ENCODE data around the gene NFE2L1. TPM values are rescaled to one million over a fixed set of nuclear protein-coding genes. Genes with fewer than 3 reads are reported as not detected.
A peak's percentile ranks its signal among the peaks of the same experiment; 100 is the strongest.

The NFE2L1 gene
- total and polyA plus RNA-seq, 4 donors: 87.4 to 148 (median 117) TPM

GRCh38 chr17:48045316-48046001 lies 2.7 kb upstream of the NFE2L1 start:
- 78% methylated on average over 6 of the region's 8 CpGs for WGBS (ENCODE audit: insufficient coverage)
- Histone ChIP-seq H3K27ac (ENCODE audit: low read depth, low read length) (no peak overlapping the region), H3K27me3 (ENCODE audit: control insufficient read depth, insufficient read depth, low read length) (no peaks in the 10 kb centered on the region), H3K9me3 (ENCODE audit: control insufficient read depth, insufficient read depth, low read length) (no peaks in the 10 kb centered on the region), H3K36me3 (ENCODE audit: control insufficient read depth, insufficient read depth, low read length) (no peaks in the 10 kb centered on the region), H3K4me3 (ENCODE audit: low read depth, low read length) (no peak overlapping the region), H3K4me1 (ENCODE audit: control insufficient read depth, insufficient read depth, low read length) (peaks cover 25% of the 10 kb centered on the region)
- no peak for DNase-seq (ENCODE audit: low read depth in 4 of 6, low spot score in 6 of 6)

DNA sequence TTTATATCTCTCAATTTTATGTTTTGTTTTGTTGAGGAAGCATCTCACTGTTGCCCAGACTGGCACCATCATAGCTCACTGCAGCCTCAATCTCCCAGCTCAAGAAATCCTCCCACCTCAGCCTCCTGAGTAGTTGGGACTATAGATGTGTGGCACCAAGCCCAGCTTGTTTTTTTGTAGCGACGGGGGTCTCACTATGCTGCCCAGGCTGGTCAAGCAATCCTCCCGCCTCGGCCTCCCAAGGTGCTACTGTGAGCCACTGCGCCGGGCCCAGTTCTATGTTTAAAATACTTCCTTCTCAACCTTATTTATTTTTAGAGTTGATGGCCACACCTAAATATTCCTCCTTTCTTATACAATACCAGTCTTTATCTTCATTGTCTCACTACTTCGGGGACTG lies 1.9 kb upstream of the NFE2L1 start:
- H3K4me1 ChIP-seq (ENCODE audit: control insufficient read depth, insufficient read depth, low read length): peaks cover 32% of the 10 kb centered on the region
- DNase-seq (ENCODE audit: low read depth in 4 of 6, low spot score in 6 of 6): no peak
- H3K27me3 ChIP-seq (ENCODE audit: control insufficient read depth, insufficient read depth, low read length): no peaks in the 10 kb centered on the region
- H3K4me3 ChIP-seq (ENCODE audit: low read depth, low read length): no peak overlapping the region
- WGBS (ENCODE audit: insufficient coverage): 100% methylated on average over 2 of the region's 7 CpGs
- H3K27ac ChIP-seq (ENCODE audit: low read depth, low read length): no peak overlapping the region
- no peaks in the 10 kb centered on the region for H3K9me3 ChIP-seq (ENCODE audit: control insufficient read depth, insufficient read depth, low read length)
- H3K36me3 ChIP-seq (ENCODE audit: control insufficient read depth, insufficient read depth, low read length): peaks cover 8% of the 10 kb centered on the region

GRCh38 chr17:48047113-48047740 lies 932 bp upstream of the NFE2L1 start:
- Histone ChIP-seq H3K36me3 (ENCODE audit: control insufficient read depth, insufficient read depth, low read length) (peaks cover 13% of the 10 kb centered on the region), H3K4me1 (ENCODE audit: control insufficient read depth, insufficient read depth, low read length) (peaks cover 41% of the 10 kb centered on the region), H3K27me3 (ENCODE audit: control insufficient read depth, insufficient read depth, low read length) (no peaks in the 10 kb centered on the region), H3K4me3 (ENCODE audit: low read depth, low read length) (peak overlapping the region; percentile 84), H3K27ac (ENCODE audit: low read depth, low read length) (peak overlapping the region; percentile 99), H3K9me3 (ENCODE audit: control insufficient read depth, insufficient read depth, low read length) (no peaks in the 10 kb centered on the region)
- DNase-seq (ENCODE audit: low read depth in 4 of 6, low spot score in 6 of 6): no peak
- WGBS (ENCODE audit: insufficient coverage): 0% methylated on average over 21 of the region's 26 CpGs

DNA sequence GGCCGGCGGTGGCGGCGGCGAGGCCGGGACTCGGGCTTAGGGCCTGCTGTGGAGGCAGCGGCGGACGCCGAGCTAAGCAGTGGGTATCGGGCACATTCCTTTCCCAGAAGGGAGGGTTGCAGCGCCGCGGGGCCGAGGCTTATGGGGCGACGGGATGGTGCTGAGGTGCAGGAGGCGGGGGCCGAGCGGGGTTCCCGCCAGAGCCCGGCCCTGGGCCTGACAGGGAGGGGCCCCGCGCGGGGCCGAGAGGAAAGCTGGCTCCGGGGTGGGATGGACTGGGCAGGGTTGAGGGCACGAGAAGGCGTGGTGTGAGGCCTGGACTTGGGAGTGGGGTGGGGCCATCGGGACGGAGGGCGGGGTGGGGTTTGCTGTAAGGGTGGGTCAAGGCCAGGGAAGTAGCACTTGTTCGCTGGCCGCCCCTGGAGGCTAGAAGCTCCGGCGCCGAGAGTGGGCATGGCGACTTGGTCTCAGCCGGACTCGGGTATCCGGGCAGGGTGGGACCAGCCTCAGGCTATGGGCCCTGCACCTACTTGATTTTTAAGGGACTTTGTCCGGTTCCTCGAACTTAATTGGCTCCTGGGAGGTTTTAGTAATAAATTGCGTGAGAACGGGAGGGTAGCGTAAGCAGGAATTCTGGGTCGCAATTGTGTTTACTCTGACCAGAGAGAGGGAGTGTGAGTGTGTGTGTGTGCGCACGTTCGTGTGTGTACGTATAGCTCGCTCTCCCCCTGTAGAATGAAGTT lies 396 bp downstream of the NFE2L1 start:
- peaks cover 54% of the 10 kb centered on the region for H3K4me1 ChIP-seq (ENCODE audit: control insufficient read depth, insufficient read depth, low read length)
- peak overlapping the region; percentile 99 for H3K27ac ChIP-seq (ENCODE audit: low read depth, low read length)
- H3K4me3 ChIP-seq (ENCODE audit: low read depth, low read length): peak overlapping the region; percentile 84
- peak in 3 of 6 donors; percentile 45 to 87 (median 56) for DNase-seq (ENCODE audit: low read depth in 4 of 6, low spot score in 6 of 6)
- under 1% methylated on average over 53 of the region's 53 CpGs for WGBS (ENCODE audit: insufficient coverage)
- no peaks in the 10 kb centered on the region for H3K9me3 ChIP-seq (ENCODE audit: control insufficient read depth, insufficient read depth, low read length)
- peaks cover 13% of the 10 kb centered on the region for H3K36me3 ChIP-seq (ENCODE audit: control insufficient read depth, insufficient read depth, low read length)
- H3K27me3 ChIP-seq (ENCODE audit: control insufficient read depth, insufficient read depth, low read length): no peaks in the 10 kb centered on the region

DNA sequence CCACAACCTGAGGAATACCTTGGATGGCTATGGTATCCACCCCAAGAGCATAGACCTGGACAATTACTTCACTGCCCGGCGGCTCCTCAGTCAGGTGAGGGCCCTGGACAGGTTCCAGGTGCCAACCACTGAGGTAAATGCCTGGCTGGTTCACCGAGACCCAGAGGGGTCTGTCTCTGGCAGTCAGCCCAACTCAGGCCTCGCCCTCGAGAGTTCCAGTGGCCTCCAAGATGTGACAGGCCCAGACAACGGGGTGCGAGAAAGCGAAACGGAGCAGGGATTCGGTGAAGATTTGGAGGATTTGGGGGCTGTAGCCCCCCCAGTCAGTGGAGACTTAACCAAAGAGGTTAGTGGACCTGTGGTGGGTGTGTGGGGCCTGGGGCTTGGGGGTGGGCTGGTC lies 3.1 kb downstream of the NFE2L1 start:
- no peak overlapping the region for H3K4me3 ChIP-seq (ENCODE audit: low read depth, low read length)

GRCh38 chr17:48051706-48052486 lies 3.7 kb downstream of the NFE2L1 start:
- peaks cover 37% of the 10 kb centered on the region for H3K36me3 ChIP-seq (ENCODE audit: control insufficient read depth, insufficient read depth, low read length)
- DNase-seq (ENCODE audit: low read depth in 4 of 6, low spot score in 6 of 6): peak in 3 of 6 donors; percentile 61 to 92 (median 80)
- H3K27me3 ChIP-seq (ENCODE audit: control insufficient read depth, insufficient read depth, low read length): no peaks in the 10 kb centered on the region
- peak overlapping the region; percentile 19 for H3K4me3 ChIP-seq (ENCODE audit: low read depth, low read length)
- H3K9me3 ChIP-seq (ENCODE audit: control insufficient read depth, insufficient read depth, low read length): no peaks in the 10 kb centered on the region
- peak overlapping the region; percentile 99 for H3K27ac ChIP-seq (ENCODE audit: low read depth, low read length)
- H3K4me1 ChIP-seq (ENCODE audit: control insufficient read depth, insufficient read depth, low read length): peaks cover 77% of the 10 kb centered on the region
- WGBS (ENCODE audit: insufficient coverage): 36% methylated on average over 3 of the region's 5 CpGs

More for the DNA sequence above, 3.1 kb downstream of the NFE2L1 start:
- Histone ChIP-seq H3K4me1 (ENCODE audit: control insufficient read depth, insufficient read depth, low read length) (peaks cover 75% of the 10 kb centered on the region), H3K9me3 (ENCODE audit: control insufficient read depth, insufficient read depth, low read length) (no peaks in the 10 kb centered on the region), H3K36me3 (ENCODE audit: control insufficient read depth, insufficient read depth, low read length) (peaks cover 31% of the 10 kb centered on the region), H3K27ac (ENCODE audit: low read depth, low read length) (peak overlapping the region; percentile 99), H3K27me3 (ENCODE audit: control insufficient read depth, insufficient read depth, low read length) (no peaks in the 10 kb centered on the region)
- 67% methylated on average over 10 of the region's 10 CpGs for WGBS (ENCODE audit: insufficient coverage)
- no peak for DNase-seq (ENCODE audit: low read depth in 4 of 6, low spot score in 6 of 6)

DNA sequence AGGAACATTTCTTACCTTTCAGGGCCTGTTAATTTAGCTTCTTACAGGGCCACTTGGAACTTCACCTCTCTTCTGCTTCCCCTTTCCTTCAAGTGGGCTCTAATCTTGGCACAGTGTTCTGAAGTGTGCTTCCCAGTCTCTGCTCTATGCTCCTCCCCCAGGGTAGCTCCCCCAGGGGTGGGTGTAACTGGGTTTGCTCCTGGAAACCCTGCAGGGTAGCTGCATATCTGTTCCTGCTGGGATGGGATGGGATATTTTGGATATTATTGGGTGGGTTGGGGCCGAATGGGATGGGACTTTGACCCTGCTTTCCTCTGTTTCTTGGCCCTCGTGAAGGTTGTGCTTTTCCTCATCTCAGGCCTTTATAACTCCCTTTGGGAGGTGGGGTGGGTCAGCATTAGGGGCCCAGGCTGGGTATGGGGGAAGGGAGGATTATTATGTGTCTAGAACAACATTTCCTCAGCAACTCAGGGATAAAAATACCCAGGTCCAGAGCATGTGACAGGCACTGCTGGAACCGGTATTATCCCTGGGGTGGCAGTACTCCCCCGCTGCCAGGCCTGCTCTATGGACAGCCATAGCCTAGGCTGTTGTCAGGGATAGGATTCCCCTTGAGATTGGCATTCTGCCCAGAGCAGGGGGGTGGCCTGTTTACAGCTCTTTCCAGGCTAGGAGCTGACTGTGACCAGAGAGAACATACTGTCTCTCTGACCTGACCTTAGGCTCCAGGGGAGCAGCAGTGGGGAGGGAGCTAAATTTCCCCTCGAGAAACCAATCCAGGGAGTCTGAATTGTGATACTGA lies 5.0 kb downstream of the NFE2L1 start:
- H3K4me1 ChIP-seq (ENCODE audit: control insufficient read depth, insufficient read depth, low read length): peaks cover 72% of the 10 kb centered on the region
- 28% methylated on average over 4 of the region's 5 CpGs for WGBS (ENCODE audit: insufficient coverage)
- peak overlapping the region; percentile 99 for H3K27ac ChIP-seq (ENCODE audit: low read depth, low read length)
- H3K4me3 ChIP-seq (ENCODE audit: low read depth, low read length): no peak overlapping the region
- H3K36me3 ChIP-seq (ENCODE audit: control insufficient read depth, insufficient read depth, low read length): peaks cover 49% of the 10 kb centered on the region
- H3K9me3 ChIP-seq (ENCODE audit: control insufficient read depth, insufficient read depth, low read length): no peaks in the 10 kb centered on the region
- DNase-seq (ENCODE audit: low read depth in 4 of 6, low spot score in 6 of 6): peak in 2 of 6 donors; percentile 50 to 84
- no peaks in the 10 kb centered on the region for H3K27me3 ChIP-seq (ENCODE audit: control insufficient read depth, insufficient read depth, low read length)

DNA sequence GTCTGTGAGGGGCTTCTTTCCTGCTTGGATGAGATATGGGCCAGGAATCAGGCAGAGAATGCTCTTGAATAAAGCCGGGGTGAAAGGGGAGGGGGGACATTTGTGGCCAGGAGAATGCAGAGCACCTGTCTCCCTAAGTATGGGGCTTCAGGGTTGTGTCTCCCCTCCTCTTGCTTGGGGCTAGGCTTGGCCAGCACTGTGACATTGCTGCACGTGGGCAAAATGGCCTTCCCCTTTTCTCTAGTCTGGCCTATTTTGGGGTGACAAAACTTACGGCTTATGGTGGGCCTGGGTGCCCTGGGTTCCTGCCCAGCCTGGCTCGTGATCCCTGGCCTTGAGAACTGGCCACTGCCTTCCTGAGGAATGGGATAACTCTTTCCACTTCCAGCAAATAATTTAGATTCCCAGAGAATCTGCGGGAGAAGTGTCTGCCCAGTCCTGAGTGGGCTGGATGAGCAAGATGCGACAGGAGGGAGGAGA lies 5.6 kb downstream of the NFE2L1 start:
- peaks cover 72% of the 10 kb centered on the region for H3K4me1 ChIP-seq (ENCODE audit: control insufficient read depth, insufficient read depth, low read length)
- H3K27ac ChIP-seq (ENCODE audit: low read depth, low read length): peak overlapping the region; percentile 99
- H3K36me3 ChIP-seq (ENCODE audit: control insufficient read depth, insufficient read depth, low read length): peaks cover 56% of the 10 kb centered on the region
- no peaks in the 10 kb centered on the region for H3K9me3 ChIP-seq (ENCODE audit: control insufficient read depth, insufficient read depth, low read length)
- DNase-seq (ENCODE audit: low read depth in 4 of 6, low spot score in 6 of 6): no peak
- H3K27me3 ChIP-seq (ENCODE audit: control insufficient read depth, insufficient read depth, low read length): no peaks in the 10 kb centered on the region
- H3K4me3 ChIP-seq (ENCODE audit: low read depth, low read length): peak overlapping the region; percentile 16
- 12% methylated on average over 6 of the region's 6 CpGs for WGBS (ENCODE audit: insufficient coverage)
